HG03103 (cell line): ENCODE measurements around the gene ZNF334.
A peak's percentile ranks its signal among the peaks of the same experiment; 100 is the strongest.

Experiments
- ATAC-seq: cut with Tn5 transposase; IDR thresholded peaks from one replicate; pipeline ENCODE4 v1.9.1; 2021; ENCODE audit warnings: low read depth; ENCODE audit not compliant: unreplicated experiment

The ZNF334 gene

DNA sequence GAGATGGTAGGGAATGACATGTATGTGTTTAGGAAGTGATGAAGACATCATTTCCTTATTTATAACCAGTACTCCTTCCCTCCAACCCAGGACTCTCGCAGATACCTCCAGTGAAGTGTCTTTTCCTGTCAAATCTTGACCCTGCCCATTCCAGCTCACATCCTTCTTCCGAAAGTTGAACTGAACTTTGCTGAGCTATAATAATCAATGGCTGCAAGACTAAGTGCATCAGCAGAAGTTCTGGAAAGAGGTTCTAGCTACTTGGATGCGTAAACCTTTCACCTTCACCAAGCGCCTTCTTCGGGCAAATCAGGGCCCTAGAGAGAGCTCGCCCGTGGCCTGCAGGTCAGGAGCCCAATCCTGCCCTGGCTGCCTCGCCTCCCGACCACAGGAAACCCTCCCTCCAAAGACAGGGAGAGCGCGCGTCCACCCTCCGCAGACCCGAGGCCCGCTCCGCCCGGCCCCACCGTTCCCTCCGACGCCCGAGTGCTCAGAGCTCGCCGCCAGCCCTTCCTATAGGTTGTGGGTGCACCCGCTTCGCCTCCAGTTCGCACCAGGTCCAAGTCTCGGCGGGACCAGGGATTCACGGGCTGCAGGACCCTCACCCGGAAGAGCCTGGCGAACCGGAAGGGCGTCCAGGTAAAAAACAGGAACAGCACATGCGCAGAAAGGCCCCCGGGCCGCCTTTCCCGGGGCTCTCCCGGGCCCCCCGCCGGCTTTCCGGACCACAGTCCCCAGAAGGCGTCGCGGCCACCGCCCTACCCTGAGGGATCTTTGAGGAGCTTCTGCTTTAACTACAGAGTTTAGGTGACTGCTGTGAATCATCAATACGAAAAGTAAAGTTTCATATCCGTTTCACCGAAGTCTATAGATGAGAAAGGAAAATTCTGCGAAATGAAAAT is at the start of gene ZNF334:
Gene ZNF334 (minus strand): TSS at position 617 of the 902 bp plus-strand sequence. CDS start 1,457 bp downstream, outside the sequence.
- peak; percentile 54 for ATAC-seq

DNA sequence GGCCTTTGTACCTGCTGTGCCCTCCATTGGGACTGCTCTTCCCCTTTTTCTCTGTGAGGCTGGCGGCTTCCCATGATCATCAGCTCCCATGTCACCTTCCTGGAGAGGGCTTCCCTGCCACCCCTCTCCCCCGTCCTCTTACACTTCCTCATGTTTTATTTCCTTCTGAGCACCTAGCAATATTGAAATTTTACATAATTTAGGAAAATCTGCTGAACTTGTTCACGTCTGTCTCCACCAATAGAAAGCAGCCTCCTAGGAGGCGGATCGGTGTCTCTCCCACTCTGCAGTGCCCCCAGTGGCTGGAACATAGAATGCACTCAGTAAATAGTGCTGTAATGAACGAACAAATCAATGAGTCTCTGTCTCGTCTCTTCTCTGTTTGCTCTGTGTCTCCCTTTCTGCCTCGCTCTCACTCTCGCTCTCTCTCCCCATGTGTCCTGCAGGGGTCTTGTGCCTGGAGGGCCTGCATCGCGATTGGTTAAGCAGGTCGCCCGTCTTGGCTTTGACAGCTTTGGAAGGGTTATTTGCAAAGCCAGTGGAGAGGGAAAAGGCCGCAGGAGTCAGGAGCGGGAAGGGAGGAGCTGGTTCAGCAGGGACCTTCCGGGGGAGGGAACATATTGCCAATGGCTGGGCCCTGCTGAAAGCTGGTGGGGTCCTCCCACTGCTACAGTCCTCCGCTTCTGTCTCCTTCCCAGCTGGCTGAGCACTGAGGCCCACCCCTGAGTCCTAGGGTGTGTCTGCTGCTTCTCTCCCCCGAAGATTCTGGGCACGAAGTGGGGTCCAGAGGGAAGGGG is 49.2 kb upstream of the ZNF334 start:
- ATAC-seq: peak; percentile 74

DNA sequence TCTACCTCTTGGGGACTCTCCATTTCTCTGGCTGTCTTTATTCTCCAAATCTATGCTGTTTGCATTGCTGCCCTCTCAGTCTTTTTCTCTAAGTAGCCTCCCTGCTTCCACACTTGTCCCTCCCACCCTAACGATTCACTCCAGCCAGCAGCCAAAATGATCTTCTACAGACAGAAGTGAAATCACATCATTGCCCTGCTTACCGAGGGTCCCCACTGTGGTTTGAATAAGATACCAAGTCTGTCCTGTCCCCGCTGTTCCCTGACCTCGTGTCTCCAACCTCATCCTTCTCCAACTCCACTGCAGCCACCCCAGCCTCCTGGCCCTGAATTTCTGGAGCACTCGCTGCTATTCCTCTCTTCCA is 48.6 kb upstream of the ZNF334 start:
- no peak for ATAC-seq

DNA sequence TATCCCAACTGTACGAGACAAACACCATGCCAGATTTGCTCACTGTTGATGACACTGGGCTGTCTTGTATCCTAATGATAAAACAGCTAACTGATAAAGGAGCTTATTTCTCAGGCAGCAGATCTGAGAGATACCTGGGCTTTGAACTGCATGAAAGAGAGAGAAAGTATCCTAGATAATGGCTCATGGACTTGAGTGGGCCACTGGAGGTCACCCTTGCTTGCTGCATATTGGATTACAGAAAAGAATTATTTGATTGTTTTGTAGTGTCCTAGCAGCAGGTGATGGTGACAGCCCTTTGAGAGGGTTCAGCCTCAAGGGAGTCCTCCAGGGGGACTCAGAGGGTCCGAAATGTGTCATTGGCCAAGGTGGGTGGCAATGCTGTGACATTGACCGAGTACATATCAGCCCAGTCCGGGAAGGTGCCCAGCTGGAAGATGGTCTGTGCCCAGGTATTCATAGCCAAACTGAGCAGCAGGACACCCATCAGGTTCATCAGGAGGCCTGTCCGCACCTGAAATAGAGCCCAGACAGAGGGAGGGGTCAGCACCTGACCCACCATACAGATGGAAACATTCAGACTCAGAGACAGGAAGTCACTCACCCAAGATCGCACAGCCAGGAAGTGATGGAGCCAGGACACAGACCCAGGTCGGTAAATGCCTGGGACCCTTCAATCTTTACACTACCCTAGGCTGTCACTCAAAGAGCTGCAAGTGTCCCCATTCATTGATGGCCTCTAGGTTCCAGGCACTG is 46.5 kb upstream of the ZNF334 start:
- no peak for ATAC-seq

DNA sequence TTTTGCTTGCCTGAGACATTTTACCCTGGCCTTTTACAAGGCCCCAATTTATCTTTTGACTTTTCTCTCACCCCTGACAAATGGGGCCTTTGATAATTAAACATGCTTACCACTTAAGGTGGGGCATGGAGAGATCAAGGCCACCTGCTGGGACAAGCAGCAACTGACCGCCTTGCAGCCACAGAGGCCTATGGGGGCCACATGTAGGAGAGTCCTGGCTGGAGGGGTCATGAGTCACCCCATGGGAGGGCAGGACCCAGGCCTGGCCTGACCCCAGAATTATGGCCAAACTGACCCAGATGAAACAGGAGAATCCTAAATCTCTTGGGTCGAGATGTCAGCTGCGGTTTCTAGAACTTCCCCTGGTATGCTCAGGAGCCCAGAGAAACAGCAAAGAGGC is 45.6 kb upstream of the ZNF334 start:
- ATAC-seq: no peak

DNA sequence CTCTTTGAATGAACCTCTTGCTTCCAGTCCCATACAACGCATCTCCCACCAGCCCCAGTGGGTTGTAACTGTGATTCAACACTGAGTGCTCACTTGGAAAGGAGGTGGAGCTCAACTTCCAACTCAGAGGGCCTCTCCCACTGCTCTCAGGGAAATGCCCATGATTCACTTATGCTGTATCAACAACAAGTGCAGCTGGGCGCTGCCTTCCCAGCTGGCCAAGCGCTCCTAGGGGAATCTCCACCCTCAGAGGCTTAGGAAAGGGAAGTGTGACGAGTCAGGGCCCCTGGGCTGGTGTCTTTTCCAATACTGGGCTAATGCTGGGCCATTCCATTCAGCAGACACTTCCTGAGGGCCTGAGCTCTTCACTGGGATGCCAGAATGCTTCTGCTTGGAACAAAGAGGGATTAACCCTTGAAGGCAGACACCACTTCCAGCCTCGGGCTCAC is 45.2 kb upstream of the ZNF334 start:
- ATAC-seq: no peak

DNA sequence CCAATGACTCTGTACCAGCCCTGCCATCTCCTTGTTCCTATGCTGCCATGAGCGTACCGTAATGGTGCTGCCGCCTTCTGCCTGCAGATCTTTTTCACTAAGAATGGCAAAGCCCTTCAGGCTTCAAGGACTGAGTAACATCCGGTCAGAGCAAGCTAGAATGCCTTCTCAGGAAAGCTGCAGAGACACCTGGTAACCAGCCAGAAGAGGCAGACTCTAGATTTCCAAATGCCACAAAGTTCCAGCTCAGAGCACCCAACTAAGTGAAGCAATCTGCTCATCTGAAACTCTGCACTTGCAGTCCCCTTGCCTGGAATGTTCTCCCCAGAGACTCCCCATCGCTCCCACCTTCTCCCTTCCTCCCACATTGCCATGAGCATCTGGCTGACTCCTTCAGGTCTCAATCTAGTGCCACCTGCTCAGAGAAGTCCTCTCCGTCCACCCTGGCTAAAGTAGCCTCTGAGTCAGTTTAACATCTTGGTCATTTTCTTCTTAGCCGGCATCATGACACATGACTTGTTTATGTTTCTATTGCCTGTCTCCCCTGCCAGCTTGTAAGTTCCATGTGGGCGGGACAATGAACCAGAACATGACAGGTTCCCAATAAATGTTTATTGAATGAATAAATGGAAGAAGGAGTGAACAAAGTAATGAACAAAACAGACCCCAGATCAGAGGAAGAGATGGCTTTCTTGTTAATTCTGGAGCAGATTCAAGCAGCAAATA is 44.0 kb upstream of the ZNF334 start:
- ATAC-seq: no peak

DNA sequence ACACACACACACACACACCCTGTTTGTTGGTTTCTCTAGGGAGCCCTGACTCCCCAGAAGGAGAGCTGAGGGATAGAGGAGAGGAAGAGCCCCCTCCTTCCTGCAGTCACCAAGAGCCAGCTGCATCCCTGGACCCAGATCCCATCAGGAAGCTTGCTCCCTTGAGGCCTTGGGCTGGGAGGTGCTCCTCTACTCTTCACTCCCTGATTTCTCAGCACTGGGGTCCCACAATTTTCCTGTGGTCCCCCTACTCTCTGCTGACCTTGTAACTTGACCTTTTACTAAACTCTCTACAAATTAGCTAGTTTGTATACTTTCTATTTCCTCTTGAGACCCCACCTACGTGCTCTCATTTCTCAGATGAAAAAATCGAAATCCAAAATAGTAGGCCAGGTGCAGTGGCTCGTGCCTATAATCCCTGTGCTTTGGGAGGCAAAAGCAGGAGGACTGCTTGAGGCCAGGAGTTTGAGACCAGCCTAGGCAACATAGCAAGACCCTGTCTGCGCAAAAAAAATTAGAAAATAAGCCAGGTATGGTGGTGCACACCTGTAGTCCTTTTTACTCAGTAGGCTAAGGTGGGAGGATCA is 42.1 kb upstream of the ZNF334 start:
- ATAC-seq: no peak

DNA sequence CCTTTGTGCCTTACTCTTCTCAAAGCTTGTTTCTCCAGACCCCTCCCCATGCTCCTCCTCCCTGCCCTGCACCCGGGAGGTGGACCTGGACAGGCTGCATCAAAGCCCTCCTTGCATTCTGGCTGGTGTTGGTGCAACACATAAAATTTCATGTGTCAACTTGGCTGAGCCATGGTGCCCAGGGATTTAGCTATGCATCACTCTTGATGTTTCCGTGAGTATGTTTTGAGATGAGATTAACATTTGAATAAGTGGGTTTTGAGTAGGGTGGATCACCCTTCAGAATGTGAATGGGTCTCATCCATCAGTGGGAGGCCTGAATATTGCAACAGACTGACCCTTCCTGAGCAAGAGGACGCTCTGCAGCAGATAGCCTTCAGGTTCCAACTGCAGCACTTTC is 41.5 kb upstream of the ZNF334 start:
- no peak for ATAC-seq

DNA sequence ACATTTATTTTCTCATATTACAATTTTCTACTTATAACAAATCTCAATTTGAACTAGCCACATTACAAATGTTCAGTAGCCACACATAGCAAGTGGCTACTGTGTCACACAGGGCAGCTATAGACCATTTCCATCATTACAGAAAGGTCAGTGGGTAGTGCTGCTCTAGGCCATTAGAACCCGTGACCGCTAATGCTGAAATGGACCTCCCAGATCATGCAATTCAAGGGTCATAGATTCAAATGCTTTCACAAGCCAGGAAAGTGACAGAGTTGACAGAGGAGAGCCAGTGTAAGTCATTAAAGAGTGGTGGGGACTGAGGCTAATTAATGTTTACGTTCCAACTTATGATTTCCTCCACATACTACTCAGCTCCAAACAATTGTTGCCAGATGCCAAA is 40.6 kb upstream of the ZNF334 start:
- ATAC-seq: no peak

DNA sequence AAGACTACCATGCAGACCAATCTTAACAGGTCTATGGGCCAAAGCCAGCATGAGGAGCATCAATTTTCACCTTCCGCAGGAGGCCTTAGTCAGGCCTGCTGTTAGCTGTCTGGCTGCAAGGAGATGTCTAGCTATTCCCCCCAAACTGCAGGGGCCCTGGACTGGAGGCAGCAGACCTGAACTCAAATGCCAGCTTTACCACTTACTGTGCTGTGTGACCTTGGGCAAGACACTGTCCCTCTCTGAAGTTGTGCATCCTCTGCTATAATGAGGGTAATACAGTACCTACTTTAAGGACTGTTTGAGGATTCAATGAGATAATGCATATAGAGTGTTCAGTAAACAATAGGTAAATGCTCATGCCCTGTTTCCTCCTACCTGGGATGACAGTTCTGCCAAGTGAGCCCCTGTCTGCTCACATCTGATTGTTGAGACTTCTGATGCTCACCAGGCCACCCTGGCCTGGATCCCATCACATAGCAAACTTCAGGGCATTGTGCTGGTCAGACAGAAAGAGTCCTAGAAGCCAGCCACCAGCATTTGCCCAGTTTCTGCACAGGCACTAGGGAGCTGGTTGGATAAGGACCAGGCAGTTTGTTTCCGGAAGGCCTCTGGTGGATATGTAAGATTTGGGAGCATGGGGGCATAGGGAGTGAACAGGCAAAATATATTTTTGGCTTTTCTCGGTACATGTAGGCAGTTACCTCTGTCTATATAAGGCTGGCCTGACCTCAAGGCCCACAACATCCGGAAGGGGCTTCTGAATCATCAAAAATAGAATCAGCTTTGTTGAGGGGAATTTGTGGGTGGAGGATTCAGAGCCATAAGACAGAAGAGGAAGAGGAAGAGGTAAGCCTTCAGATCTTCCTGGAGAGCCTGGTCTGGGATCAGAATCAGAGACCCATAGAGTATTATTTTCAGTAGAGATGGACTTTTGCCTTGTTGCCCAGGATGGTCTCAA is 39.4 kb upstream of the ZNF334 start:
- peak; percentile 71 for ATAC-seq

DNA sequence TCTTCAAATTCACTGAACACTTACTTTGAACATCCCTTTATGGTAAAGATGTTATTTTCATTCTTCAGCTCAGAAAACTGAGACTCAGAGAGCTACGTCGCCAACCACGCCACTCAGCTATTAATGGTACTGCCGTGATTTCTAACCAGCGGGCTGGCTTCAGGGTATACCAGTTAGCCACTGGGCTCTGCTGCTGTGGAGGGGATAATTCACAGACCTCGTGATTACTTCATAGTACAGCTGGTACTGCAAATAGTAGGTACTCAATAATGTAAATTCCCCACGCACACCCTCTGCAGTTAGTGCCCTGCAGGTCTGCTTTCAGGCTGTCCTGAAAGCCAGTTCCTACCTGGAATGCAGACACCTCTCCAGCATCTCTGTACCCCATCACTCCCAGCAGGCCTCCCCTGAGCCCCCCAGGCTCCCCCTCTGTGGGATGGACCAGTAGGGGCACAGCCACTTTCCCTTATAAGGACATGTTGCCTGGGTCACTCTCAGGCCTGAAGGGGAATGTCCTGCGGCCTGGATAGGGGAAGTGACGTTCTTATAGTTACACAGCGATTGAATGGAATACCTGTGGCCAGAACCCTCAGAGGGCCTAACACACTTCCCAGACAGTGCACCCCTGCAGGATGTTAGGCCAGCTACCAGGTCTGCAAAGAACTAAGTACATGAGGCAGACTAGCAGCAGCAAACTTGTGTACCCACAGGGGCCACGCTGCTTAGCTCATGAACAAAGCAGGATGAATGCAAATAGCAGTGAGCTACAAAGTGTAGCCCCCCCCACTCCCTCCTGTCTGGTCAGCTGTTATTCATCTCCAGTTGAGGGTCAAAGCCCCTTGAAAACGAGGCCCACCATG is 38.4 kb upstream of the ZNF334 start:
- no peak for ATAC-seq

DNA sequence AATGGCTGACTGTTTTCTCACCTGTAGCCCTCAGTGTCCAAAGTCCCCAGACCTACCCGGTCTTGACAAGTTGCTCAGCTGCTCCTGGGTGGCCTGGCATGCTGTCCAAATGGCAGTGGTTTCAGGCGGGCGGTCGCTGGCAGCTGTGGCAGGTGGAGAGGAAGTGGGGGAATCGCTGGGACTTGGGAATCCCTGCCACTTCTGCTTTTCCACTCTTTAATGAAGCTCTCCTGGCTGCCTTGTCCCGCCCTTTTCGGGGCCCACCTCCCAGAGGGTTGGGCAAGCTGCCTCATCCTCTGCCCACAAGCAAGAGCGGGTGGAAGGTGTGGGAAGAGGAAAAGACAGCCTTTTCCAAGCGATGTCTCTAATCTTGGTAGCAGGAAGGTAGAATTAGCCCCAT is 37.1 kb upstream of the ZNF334 start, which contains the start of gene OCSTAMP:
Gene OCSTAMP (minus strand): TSS at position 194 of the 400 bp plus-strand sequence. CDS start 94 bp downstream, at position 100.
- ATAC-seq: no peak

DNA sequence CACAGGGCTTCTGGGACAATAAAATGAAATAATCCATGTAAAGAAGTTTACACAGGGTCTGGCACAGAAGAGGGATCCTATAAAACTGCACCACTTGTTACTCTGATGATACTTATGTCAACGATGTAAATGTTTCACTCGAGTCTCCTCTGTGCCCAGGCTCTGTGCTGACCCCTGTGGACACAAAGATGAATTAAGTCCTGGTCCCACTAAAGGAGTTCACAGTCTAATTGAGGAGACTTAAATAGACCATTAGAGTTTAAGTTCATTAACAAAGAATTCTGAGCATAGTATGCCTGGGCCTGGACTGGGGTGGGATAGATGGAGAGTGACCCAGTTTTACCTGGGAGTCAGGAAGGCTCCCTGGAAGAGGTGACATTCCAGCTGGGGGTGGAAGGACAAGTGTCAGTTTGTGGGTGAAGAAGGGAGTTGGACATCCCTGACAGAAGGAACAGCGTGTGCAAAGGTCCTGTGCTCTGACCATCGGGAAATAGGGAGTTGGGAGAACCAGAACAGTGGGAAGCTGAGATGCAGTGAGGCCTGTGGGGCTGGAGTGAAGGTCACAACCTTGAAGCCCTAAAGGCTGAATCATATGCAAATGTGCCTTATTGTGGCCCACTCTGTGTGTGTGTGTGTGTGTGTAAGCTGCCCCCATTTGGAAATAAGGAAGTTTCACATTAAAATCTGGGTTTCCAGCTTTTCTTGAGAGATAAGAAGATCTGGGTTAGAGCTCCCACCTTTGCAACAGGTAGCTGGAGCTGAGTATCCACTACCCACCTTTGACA is 36.0 kb upstream of the ZNF334 start:
- no peak for ATAC-seq

DNA sequence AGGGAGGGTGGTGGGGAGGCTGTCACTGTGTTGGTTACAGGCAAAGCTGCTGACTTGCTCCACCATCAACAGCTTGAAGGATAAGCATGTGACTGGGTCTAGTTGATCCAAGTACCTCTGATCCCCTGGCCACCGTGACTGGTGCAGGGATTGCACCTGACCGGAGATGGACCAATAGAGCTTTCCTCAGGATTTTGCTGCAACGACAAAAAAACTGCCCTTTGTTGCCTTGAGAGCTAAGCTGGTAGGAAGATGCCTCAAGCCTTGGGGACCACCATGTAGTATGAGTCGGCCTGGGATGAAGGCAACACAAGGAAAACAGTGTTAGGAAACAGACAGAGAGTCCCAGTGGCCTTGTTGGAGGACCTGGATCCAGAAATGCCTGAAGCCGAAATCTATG is 35.3 kb upstream of the ZNF334 start:
- ATAC-seq: no peak

DNA sequence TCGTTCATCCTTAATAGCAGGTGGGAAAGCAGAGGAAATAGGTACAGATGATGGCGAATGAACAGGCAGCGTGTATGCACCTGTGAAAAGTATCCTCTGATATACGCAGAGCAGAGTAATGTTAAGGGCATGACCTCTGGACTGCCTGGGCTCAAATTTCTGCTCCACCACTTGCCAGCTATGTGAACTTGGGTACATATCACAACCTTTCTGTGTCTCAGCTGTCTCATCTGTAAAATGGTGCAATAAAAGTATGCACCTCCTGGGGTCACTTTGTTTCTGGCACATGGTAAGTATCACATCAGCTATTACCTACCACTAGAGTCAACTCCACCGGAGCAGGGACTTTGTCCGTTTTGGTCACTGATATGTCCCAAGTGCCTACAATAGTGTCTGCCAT is 34.6 kb upstream of the ZNF334 start:
- no peak for ATAC-seq

DNA sequence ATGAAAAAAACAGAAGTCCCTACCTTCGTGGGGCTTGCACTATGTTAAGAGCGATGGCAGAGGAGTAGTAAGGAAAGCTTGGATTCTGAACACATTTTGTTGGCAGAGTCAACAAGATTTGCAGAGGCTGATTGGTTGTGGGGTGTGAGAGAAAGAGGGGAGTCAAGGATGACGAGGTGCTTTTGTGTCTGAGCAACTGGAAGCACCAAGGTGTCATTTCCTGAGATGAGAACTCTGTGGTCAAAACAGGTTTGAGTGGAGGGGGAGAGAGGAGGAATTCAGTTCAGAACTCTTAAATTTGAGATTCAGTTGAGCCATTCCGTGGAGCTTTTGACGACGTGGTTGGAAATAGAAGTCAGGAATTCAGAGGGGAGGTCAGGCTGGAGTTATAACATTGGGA is 33.6 kb upstream of the ZNF334 start:
- ATAC-seq: no peak
